ENCODE measurements around the gene PLXNA4.

PLXNA4 gene

DNA sequence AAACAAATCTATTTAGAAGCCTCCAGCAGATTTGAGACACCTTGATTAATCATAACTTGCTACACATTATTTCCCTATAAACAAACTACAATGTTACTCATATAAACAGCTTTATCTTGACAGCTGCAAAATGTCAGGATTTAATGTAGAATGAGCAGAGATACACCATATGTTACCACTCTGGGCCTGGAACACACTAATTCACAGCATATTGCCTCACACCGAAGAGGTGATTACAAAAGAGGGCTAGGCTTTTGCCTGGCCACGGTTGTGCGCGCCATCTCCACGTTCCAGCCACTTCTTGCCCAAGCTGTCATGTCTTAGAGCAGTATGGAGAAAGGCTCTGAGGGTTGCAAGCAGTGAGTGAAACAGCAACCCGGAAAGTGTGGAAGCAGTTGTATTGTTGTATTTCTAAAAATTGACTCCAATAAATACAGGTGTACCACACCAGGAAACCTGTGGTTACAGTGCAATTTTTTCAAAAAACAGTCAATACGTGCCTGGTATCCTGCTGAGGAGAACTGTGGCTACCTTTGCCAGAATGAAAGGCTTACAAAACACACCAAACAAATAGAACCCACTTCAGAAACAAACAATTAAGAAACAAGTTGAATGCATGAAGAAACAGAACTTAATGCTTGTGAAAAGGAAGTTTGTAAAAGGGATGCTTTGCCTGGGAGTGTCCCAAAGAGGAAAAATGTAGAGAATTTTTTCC lies 498.1 kb downstream of the PLXNA4 start:
- no peak for DNase-seq

DNA sequence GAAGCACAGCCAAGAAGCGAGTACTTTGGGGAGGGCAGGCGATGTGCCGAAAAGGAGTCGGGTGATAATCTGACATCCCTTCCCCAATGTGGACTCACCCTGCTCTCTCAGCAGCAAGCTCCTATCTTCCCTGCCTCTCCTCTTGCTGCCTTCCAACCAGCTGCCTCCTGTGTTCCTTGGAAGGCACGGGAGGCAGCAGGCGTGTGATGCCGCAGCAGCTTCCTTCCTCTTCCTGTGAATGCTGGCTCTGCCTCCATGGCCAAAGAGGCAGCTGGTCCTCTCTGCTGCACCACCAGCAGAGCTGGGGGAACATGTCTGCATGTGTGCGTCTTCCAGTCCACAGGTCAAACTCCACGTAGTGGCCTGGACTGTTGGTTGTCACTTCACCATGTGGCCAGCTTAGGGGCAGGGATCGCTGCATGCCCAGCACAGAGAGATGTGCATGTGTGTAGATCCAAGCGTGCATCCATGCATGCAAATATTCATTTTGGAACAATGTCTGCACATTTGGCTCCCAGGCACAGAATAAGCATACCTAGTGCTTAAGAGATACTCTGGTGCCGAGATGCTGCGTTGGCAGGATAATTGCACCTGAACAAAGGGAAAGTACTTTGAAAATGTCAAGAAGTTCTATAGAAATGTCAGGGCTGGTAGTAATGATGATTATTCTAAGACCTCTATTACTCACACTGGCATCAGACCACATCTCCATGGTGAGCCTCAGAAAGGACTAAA lies 499.8 kb downstream of the PLXNA4 start:
- DNase-seq, result peak in 2 of 3 experiments; percentile 8 to 48

DNA sequence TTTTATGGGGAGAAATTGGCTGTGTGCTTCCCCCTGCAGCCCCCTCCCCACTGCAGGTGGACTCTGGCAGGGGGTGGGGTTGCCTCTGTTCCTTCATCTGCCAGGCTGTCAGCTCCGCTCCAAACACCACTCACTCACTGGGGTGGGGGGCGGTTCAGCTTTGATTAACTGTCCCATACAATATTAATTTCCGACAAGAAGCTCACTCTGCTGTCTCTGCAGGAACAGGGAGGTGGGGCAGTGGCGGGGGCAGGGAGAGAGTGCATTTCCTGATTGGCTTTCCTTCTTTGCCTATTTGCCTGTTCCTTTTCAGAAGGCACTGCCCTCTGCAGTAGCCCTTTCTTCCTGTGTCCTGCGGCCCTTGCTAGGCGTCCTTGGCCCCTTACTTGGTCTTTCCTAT lies 500.8 kb downstream of the PLXNA4 start:
- DNase-seq, result no peak

DNA sequence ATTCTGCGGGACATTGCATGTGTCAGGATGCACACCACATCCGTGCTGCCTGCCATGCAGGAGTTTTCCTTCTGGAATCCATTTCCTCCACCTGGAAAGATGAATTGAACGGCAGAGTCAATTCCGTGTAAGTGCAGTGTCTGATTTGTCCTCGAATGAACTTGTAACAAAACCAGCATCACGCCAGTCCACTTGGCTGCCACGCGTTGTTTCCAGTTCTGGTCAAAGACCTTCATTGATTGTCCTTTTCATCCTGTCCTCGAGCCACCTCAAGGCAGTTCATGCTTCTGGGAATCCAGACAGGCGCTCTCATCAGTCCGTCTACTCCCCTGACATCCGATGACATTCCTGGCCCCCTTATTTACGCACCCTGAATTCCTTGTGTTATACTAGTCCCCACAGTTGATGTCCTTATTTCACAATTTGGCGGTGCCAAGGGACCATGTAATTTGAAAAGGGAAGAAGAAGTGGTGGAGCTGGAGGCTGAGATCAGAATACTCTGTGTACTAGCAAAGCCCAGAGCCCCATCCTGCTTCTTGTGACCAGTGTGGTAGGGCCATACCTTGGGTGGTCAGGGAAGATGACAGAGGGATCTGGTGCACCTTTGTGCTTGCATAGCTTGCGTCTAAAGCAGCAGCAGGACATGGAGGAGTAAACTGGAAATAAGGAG lies 502.2 kb downstream of the PLXNA4 start:
- DNase-seq, result no peak

All from NCI-H1417 (cell line).